K562 (cell line): ENCODE results near the gene ARHGAP24. TPM values are rescaled to one million over a fixed set of nuclear protein-coding genes. Genes with fewer than 3 reads are reported as not detected.

Source experiments
- ATAC-seq: fragments of 200-7000 bp; cut with Tn5 transposase; 3 replicates; pipeline ENCODE4 v1.9.1; 2020; ENCODE audit warnings: moderate library complexity
- Bru-seq: library from RNA; stranded (reverse); fragments of 400-500 nt; gene quantifications from one replicate; lab custom pipeline; 2021; lab: Mats Ljungman, UMichigan
- BruChase-seq, 2 experiments: library from RNA; stranded (reverse); fragments of 400-500 nt; gene quantifications; one replicate each; lab custom pipeline; 2021; lab: Mats Ljungman, UMichigan
- BruUV-seq: library from RNA; stranded (reverse); fragments of 400-500 nt; replicated peaks from 2 replicates; lab custom pipeline; 2021; lab: Mats Ljungman, UMichigan
- CTCF ChIA-PET: fragments of 300-600 bp; formaldehyde crosslinking; extraction: SDS; loops from one replicate; lab custom pipeline; 2021; ENCODE audit warnings: low intra/inter-chr PET ratio; lab: Yijun Ruan, JAX
- POLR2A ChIA-PET: fragments of 300-600, 350-650 bp; sonication (Branson Sonifier 250); formaldehyde crosslinking; extraction: SDS; loops from one replicate; lab custom pipeline; 2021; ENCODE audit warnings: antibody characterized with exemption, inconsistent platforms; lab: Yijun Ruan, JAX
- DNase-seq, 4 experiments: peaks; one replicate each; pipeline versions ENCODE4 v3.0.0 to v3.0.0-alpha.2; 2011 to 2018; ENCODE audit warnings: low spot score in 3 of 4, mixed read lengths in 3 of 4; ENCODE audit errors: extremely low read depth in 1 of 4
- FAIRE-seq: peaks from 2 replicates; lab custom pipeline; 2011; peaks lifted over from hg19 to GRCh38; lab: Jason Lieb, UNC
- H2AFZ ChIP-seq: 2 replicates; pipeline ENCODE4 v1.6.0; 2011; ENCODE audit warnings: low read depth, low read length, control low read depth, inconsistent platforms
- H3K27ac ChIP-seq: fragments of 200-600 bp; 3 replicates; pipeline ENCODE4 v1.8.0; 2011; ENCODE audit warnings: low read depth, mild to moderate bottlenecking, control low read depth, inconsistent platforms, low read length, moderate library complexity, mixed read lengths; ENCODE audit errors: extremely low read depth
- H3K27me3 ChIP-seq, 2 experiments: fragments of 300-600 bp in 1 of 2; 2 replicates in 1 of 2; 3 replicates in 1 of 2; pipeline versions ENCODE4 v1.6.0 to v1.8.0; 2011; ENCODE audit warnings: inconsistent platforms in 2 of 2, low read length in 2 of 2, mild to moderate bottlenecking in 1 of 2, mixed read lengths in 1 of 2, moderate library complexity in 1 of 2; ENCODE audit not compliant: control insufficient read depth in 2 of 2, insufficient read depth in 2 of 2
- H3K36me3 ChIP-seq: fragments of 300-600 bp; 3 replicates; pipeline ENCODE4 v1.8.0; 2011; ENCODE audit warnings: mild to moderate bottlenecking, low read length, inconsistent platforms; ENCODE audit not compliant: control insufficient read depth, insufficient read depth
- H3K4me1 ChIP-seq, 2 experiments: fragments of 200-600 bp in 1 of 2; replicated peaks in 1 of 2; 2 replicates in 1 of 2; 3 replicates in 1 of 2; pipeline versions ENCODE4 v1.5.1 to v1.8.0; 2011; ENCODE audit warnings: inconsistent platforms in 2 of 2, low read length in 2 of 2, mild to moderate bottlenecking in 1 of 2, mixed read lengths in 1 of 2, moderate library complexity in 1 of 2; ENCODE audit not compliant: control insufficient read depth in 2 of 2, insufficient read depth in 2 of 2
- H3K4me2 ChIP-seq: 2 replicates; pipeline ENCODE4 v1.6.1; 2011; ENCODE audit warnings: low read length, control low read depth, inconsistent platforms, mixed read lengths; ENCODE audit not compliant: insufficient read depth
- H3K4me3 ChIP-seq: fragments of 200-600 bp; sonication (generic), shearing (Covaris generic); 2 replicates; pipeline ENCODE4 v1.5.1; 2016; ENCODE audit warnings: control low read depth, inconsistent platforms
- H3K79me2 ChIP-seq: fragments of 200-600 bp; 3 replicates; pipeline ENCODE4 v1.8.0; 2011; ENCODE audit warnings: low read length, inconsistent platforms; ENCODE audit not compliant: control insufficient read depth, insufficient read depth
- H3K9ac ChIP-seq, 2 experiments: 2 replicates each; pipeline versions ENCODE4 v1.6.0 to v1.6.1; 2011; ENCODE audit warnings: low read depth in 2 of 2, low read length in 2 of 2, control low read depth in 1 of 2, inconsistent platforms in 1 of 2, mild to moderate bottlenecking in 1 of 2, mixed read lengths in 1 of 2; ENCODE audit not compliant: insufficient read depth in 1 of 2
- H3K9me1 ChIP-seq: one replicate; pipeline ENCODE4 v1.6.0; 2011; ENCODE audit warnings: inconsistent platforms, mild to moderate bottlenecking, low read length, moderate library complexity; ENCODE audit not compliant: control insufficient read depth, insufficient read depth
- H3K9me3 ChIP-seq: replicated peaks from 2 replicates; pipeline ENCODE4 v1.5.1; 2011; ENCODE audit warnings: low read depth, low read length, inconsistent platforms; ENCODE audit not compliant: control insufficient read depth, insufficient read depth
- H4K20me1 ChIP-seq: replicated peaks from 2 replicates; pipeline ENCODE4 v1.6.1; 2011; ENCODE audit warnings: low read length, inconsistent platforms, mixed read lengths; ENCODE audit not compliant: control insufficient read depth, insufficient read depth
- CEBPB ChIP-seq: fragments of 450-650 bp; IDR thresholded peaks from 2 replicates; pipeline ENCODE4 v1.6.1; 2016; ENCODE audit warnings: missing genetic modification characterization, missing compliant biosample characterization
- CEBPG ChIP-seq, 3 experiments: fragments of 200-800 bp in 1 of 3; sonication (Bioruptor generic) in 1 of 3; sonication (generic) in 1 of 3; formaldehyde crosslinking in 1 of 3; IDR thresholded peaks in 2 of 3; conservative IDR thresholded peaks in 1 of 3; 2 replicates each; pipeline versions ENCODE4 v1.6.1 to v1.8.0; 2016 to 2022; ENCODE audit warnings: missing compliant biosample characterization in 2 of 3, missing genetic modification characterization in 2 of 3, mild to moderate bottlenecking in 1 of 3, missing genetic modification reagents in 1 of 3
- IRF9 ChIP-seq: fragments of 450-650 bp; IDR thresholded peaks from 2 replicates; pipeline ENCODE4 v1.6.1; 2016; ENCODE audit warnings: missing biosample characterization, missing genetic modification characterization
- NR1H2 ChIP-seq: sonication (generic); formaldehyde crosslinking; IDR thresholded peaks from 2 replicates; pipeline ENCODE4 v1.4.0; 2020; ENCODE audit warnings: mild to moderate bottlenecking, missing genetic modification reagents
- NRF1 ChIP-seq, 2 experiments: fragments of 450-650 bp; IDR thresholded peaks in 1 of 2; conservative IDR thresholded peaks in 1 of 2; 2 replicates each; pipeline ENCODE4 v1.6.1; 2014; ENCODE audit warnings: mild to moderate bottlenecking in 2 of 2
- RFX5 ChIP-seq: IDR thresholded peaks from 2 replicates; pipeline ENCODE4 v1.6.1; 2011; ENCODE audit warnings: low read depth, mild to moderate bottlenecking, improper control_type of control experiment, low read length
- TFAM ChIP-seq: fragments of 250-450 bp; sonication (Bioruptor Pico); conservative IDR thresholded peaks from 2 replicates; pipeline ENCODE4 v1.5.0; 2021; ENCODE audit warnings: mild to moderate bottlenecking, moderate library complexity
- VEZF1 ChIP-seq: fragments of 200-800 bp; sonication (Bioruptor generic); IDR thresholded peaks from 2 replicates; pipeline ENCODE4 v1.6.1; 2017; ENCODE audit warnings: missing genetic modification characterization, missing compliant biosample characterization
- WGBS: fragments of 100-300 bp; shearing (Covaris generic); methylation state at CpG from one replicate; pipeline ENCODE4 v1.1.6; 2016; ENCODE audit warnings: low coverage, mixed read lengths; ENCODE audit not compliant: insufficient coverage; ENCODE audit errors: missing lambda C conversion rate; 5-methylcytosine and 5-hydroxymethylcytosine counted together
- in situ Hi-C: fragments of 300-500 bp; cut with MboI; formaldehyde crosslinking; loops from 4 replicates; pipeline ENCODE4 v1.15.0; 2018; ENCODE audit warnings: inconsistent platforms, mixed read lengths
- intact Hi-C: fragments of 100-400 bp; cut with micrococcal nuclease; formaldehyde crosslinking; loops from 2 replicates; pipeline ENCODE4 v1.14.2; 2022
- long read RNA-seq, 3 experiments: library from polyadenylated mRNA in 2 of 3; library from RNA in 1 of 3; unstranded in 2 of 3; stranded (forward) in 1 of 3; transcript quantifications; one replicate each; pipeline ENCODE4 v2.0.0, GENCODE V29; 2019 to 2022
- polyA minus RNA-seq, 3 experiments: library from RNA; depleted of rRNA, polyadenylated mRNA; stranded (reverse); fragments of >200 nt; gene quantifications; 2 replicates each; pipeline ENCODE4 v1.2.3, GENCODE V29; 2011
- polyA plus RNA-seq, 8 experiments: library from polyadenylated mRNA; depleted of rRNA in 4 of 8; stranded (reverse) in 5 of 8; unstranded in 3 of 8; fragments of >200 nt; fragmentation: Nextera tagmentation in 2 of 8; fragmentation: Illumina TruSeq in 1 of 8; extraction: Ambion mirVana in 2 of 8; extraction: Trizol in 1 of 8; gene quantifications; 2 replicates each; pipeline versions ENCODE4 v1.2.1 to v1.2.3, GENCODE V29; 2011 to 2014; ENCODE audit warnings: inconsistent platforms in 1 of 8, missing spikeins in 1 of 8
- total RNA-seq, 7 experiments: library from RNA; depleted of rRNA in 6 of 7; stranded (reverse); fragments of >200 nt in 6 of 7; fragmentation: Illumina TruSeq in 2 of 7; extraction: Trizol in 2 of 7; gene quantifications; 2 replicates each; pipeline versions ENCODE4 v1.2.1 to v1.2.3, GENCODE V29; 2011 to 2021; ENCODE audit warnings: low replicate concordance in 1 of 7
- TF ChIP-seq, protein P1 (sequence below), 2 experiments: IDR thresholded peaks; 2 replicates each; pipeline ENCODE4 v1.6.1; 2012; ENCODE audit warnings: improper control_type of control experiment in 2 of 2, low read depth in 2 of 2, low read length in 2 of 2, borderline replicate concordance in 1 of 2

Gene ARHGAP24
- 14.9 and 62.8 TPM in 2 replicates for total RNA-seq (2011; cell fraction: chromatin; rRNA removed; ENCODE audit: low replicate concordance)
- total RNA-seq (2011; cell fraction: nucleolus; rRNA removed) = 6.2 and 17.1 TPM in 2 replicates
- 35.0 and 66.4 TPM in 2 replicates for total RNA-seq (2011; cell fraction: nucleoplasm; rRNA removed)
- 12.0 and 12.9 TPM in 2 replicates for total RNA-seq (2014; rRNA removed)
- 15.2 and 16.9 TPM in 2 replicates for total RNA-seq (2014; rRNA removed; fragmentation: Illumina TruSeq; extraction: Trizol)
- total RNA-seq (2015; rRNA removed; fragmentation: Illumina TruSeq; extraction: Trizol) = 20.8 and 22.6 TPM in 2 replicates
- total RNA-seq (2021) = 10.8 and 12.6 TPM in 2 replicates
- 7.2 and 8.0 TPM in 2 replicates for polyA plus RNA-seq (2011; rRNA removed)
- 4.0 and 5.0 TPM in 2 replicates for polyA plus RNA-seq (2011; cell fraction: cytosol; rRNA removed)
- polyA plus RNA-seq (2011; cell fraction: nucleus; rRNA removed) = 4.2 and 5.0 TPM in 2 replicates
- polyA plus RNA-seq (2012) = 10.0 and 12.2 TPM in 2 replicates
- 11.2 and 15.4 TPM in 2 replicates for polyA plus RNA-seq (2014; fragmentation: Illumina TruSeq; extraction: Trizol)
- polyA plus RNA-seq (2014; fragmentation: Nextera tagmentation; extraction: Ambion mirVana) = 10 to 100 TPM in 1 of 2 experiments, 1 to 10 TPM in 1; 8.3 to 19.6 TPM
- polyA plus RNA-seq (2014; rRNA removed) = 14.0 and 15.1 TPM in 2 replicates
- 24.0 and 25.6 TPM in 2 replicates for polyA minus RNA-seq (2011; rRNA and poly(A)+ RNA removed)
- polyA minus RNA-seq (2011; cell fraction: cytosol; rRNA and poly(A)+ RNA removed) = 2.5 and 3.0 TPM in 2 replicates
- polyA minus RNA-seq (2011; cell fraction: nucleus; rRNA and poly(A)+ RNA removed) = 15.9 and 26.0 TPM in 2 replicates
- Bru-seq, nascent RNA = percentile 66 among the genes with signal in this experiment
- percentile 69 among the genes with signal in this experiment for BruChase-seq, experiment 1, labeled RNA remaining after a 2-hour chase
- BruChase-seq, experiment 2, labeled RNA remaining after a 6-hour chase = percentile 62 among the genes with signal in this experiment
- long read RNA-seq, experiment 1, partial matches to known transcripts = 26 of 31 reads
- long read RNA-seq, experiment 1, other reads (novel, unspliced or antisense) = 5 of 31 reads
- long read RNA-seq, experiment 2, partial matches to known transcripts = 4 of 9 reads
- long read RNA-seq, experiment 2, other reads (novel, unspliced or antisense) = 5 of 9 reads
- long read RNA-seq, experiment 3, partial matches to known transcripts = 9 of 11 reads
- long read RNA-seq, experiment 3, other reads (novel, unspliced or antisense) = 2 of 11 reads

DNA sequence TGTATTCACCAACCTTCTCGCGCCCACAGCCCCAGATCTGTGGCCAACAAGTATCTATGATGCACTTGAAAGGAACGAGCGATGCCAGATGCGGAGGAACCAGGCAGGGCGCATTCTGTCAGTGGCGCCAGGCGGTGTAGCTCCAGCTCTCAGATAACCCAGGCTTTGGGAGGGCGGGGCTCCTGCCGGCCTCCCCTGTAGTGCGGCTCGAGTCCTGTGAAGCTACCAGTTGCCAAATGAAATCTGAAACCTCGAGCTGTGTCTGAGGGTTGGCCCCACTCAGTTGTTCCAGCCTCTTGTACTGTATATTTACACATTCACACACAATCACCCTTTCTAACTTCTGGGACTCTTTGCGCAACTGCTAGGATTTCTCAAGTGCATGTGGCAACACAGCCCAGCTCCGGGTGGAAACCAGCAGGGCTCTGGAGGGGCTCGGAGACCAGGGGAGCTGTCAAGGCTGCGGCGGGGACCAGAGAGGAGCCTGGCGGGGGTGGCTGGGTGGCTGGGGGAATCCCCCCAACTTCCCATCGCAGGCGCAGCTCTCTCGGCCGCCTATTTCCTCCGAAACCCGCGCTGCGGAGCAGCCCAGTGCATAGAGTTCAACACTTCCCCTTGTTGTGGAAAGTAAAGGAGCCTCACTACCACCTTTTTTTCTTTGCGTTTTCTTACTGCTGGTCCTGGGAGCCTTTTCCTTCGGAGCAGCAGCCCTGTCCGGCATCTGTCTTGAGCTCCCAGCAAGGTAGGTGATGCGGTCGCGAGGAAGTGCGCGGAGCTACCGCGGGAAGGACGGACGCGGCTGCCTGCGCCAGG, at the start of gene ARHGAP24:
ARHGAP24 (plus strand) TSS at position 333 of the 813 bp plus-strand sequence.
- H3K9me1 ChIP-seq = no peaks in the 10 kb centered on the region
- no peak within 1 kb of the TSS for H3K27ac ChIP-seq
- H3K79me2 ChIP-seq = no peaks in the 10 kb centered on the region
- DNase-seq (peak in 3 of 4 experiments; percentile 11 to 84 (median 64)), ATAC-seq (peak; percentile 99), FAIRE-seq (peak; percentile 67)
- H3K4me2 ChIP-seq = peak within 1 kb of the TSS; percentile 68
- peak within 1 kb of the TSS; percentile 75 for H2AFZ ChIP-seq
- peak within 1 kb of the TSS; percentile 37 for H3K4me3 ChIP-seq
- H3K27me3 ChIP-seq = peaks cover 0 to 3% of the 10 kb centered on the region in 2 experiments; a peak in 2 of 5 replicates
- ChIA-PET POLR2A (interaction anchor here (0.6 to 0.7 kb wide), 2 partner anchors 116 to 257 kb away, joined by 3 read pairs; no protein-coding TSS in a partner anchor), CTCF (no interaction called here)
- 7% methylated on average over 37 of the region's 41 CpGs for WGBS
- peak within 1 kb of the TSS in 1 of 2 experiments; percentile 85; a peak in 2 of 4 replicates for H3K9ac ChIP-seq
- no peaks in the 10 kb centered on the region for H4K20me1 ChIP-seq
- in situ Hi-C loops = no loop called here
- no peaks in the 10 kb centered on the region for H3K9me3 ChIP-seq
- intact Hi-C loops = no loop called here
- H3K36me3 ChIP-seq = no peaks in the 10 kb centered on the region
- peaks cover 0 to 9% of the 10 kb centered on the region in 2 experiments; a peak in 3 of 5 replicates for H3K4me1 ChIP-seq
- no TSS peak for BruUV-seq
- TF ChIP-seq IRF9 (peak; percentile 57; the same call in 1 of the 2 replicates), CEBPG (CRISPR knock-in tag; IDR thresholded peaks at IDR 0.05) (no peak), CEBPG (tag; conservative IDR thresholded peaks at IDR 0.05 in 1 of 2, IDR thresholded peaks at IDR 0.05 in 1 of 2) (peak; percentile 88 to 92), NR1H2 (CRISPR knock-in tag) (no peak), TFAM (CRISPR knock-in tag) (no peak), CEBPB (tag) (peak; percentile 97), VEZF1 (CRISPR knock-in tag) (peak; percentile 18; the same call in 1 of the 2 replicates), RFX5 (no peak), NRF1 (conservative IDR thresholded peaks at IDR 0.05 in 1 of 2, IDR thresholded peaks at IDR 0.05 in 1 of 2) (peak; percentile 70 to 76)
- TF ChIP-seq, protein P1, sequence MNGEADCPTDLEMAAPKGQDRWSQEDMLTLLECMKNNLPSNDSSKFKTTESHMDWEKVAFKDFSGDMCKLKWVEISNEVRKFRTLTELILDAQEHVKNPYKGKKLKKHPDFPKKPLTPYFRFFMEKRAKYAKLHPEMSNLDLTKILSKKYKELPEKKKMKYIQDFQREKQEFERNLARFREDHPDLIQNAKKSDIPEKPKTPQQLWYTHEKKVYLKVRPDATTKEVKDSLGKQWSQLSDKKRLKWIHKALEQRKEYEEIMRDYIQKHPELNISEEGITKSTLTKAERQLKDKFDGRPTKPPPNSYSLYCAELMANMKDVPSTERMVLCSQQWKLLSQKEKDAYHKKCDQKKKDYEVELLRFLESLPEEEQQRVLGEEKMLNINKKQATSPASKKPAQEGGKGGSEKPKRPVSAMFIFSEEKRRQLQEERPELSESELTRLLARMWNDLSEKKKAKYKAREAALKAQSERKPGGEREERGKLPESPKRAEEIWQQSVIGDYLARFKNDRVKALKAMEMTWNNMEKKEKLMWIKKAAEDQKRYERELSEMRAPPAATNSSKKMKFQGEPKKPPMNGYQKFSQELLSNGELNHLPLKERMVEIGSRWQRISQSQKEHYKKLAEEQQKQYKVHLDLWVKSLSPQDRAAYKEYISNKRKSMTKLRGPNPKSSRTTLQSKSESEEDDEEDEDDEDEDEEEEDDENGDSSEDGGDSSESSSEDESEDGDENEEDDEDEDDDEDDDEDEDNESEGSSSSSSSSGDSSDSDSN (IDR thresholded peaks at IDR 0.05; ENCODE audit: borderline replicate concordance in 1 of 2, low read depth in 2 of 2, low read length in 2 of 2) = 0 out of 4 replicates have a peak, but pooled peaks of 1 of the 2 experiments have one; percentile 35
